ENCODE measurements around the gene CCSER1. TPM values are rescaled to one million over a fixed set of nuclear protein-coding genes. Genes with fewer than 3 reads are reported as not detected.

CCSER1 gene
- total RNA-seq, 1 experiment from 2014 or later, result 23.1 TPM

DNA sequence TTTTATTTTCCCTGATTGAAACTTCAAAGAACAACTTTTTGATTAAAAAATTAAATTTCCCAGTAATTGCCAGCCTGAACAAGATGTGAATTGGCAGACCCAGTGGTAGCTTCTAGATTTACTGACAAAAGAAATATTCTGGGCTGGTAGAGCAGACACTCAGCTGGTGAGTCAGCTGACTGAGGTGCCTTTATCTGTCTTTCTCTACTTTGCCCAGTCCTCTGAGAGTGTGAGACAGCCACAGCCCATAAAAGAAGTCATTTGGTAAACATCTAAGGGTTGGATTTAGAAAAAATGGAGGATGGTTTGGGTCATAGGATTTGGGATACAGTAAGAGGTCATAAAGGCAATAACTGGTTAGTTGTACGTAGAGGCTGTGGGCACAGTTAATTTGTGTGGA, 54.5 kb downstream of the CCSER1 start:
- in situ Hi-C loops (cut with HindIII; ENCODE audit: low pct_unique_long_range_greater_than_20kb, low sequenced_read_pairs), result no loop called here
- DNase-seq (ENCODE audit: low read depth, low spot score), result peak; percentile 41

DNA sequence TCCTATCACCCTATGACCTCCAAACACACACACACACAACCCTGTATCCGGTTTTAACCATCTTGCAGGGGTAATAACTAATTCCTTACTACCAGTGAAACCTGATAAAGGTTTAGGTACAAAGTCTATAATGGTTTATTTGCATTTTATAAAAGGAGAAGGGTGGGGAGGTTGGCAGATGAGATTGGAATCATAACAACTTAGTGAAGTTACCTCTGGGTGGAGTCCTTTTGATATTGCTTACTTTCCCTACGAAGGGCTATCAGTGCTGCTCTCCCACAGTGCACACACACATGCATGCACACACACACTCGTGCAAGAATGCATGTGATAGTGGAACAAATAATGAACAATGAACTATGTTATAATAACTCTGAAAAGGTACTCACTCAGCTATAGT, 56.1 kb downstream of the CCSER1 start:
- no peak for DNase-seq (ENCODE audit: low read depth, low spot score)
- in situ Hi-C loops (cut with HindIII; ENCODE audit: low pct_unique_long_range_greater_than_20kb, low sequenced_read_pairs), result no loop called here

DNA sequence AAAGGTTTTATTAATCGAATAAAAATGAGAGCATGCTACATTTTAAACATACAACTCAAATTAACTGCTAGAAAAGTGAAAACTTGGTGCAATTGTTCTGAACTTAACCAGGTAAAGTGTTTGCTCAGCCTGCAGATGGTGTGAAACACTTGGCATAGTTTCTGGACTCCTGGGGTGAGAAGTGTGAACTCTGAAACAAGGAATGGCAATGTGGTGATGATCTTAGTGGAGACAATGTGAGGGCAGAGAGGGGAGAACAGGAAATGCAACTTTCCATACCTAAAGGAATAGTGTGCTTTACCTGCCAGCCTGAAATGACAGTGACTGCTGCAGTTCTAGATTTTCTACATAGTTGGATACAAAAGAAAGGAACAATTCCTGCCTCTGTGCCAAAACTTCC, 57.4 kb downstream of the CCSER1 start:
- DNase-seq (ENCODE audit: low read depth, low spot score), result no peak
- in situ Hi-C loops (cut with HindIII; ENCODE audit: low pct_unique_long_range_greater_than_20kb, low sequenced_read_pairs), result no loop called here

DNA sequence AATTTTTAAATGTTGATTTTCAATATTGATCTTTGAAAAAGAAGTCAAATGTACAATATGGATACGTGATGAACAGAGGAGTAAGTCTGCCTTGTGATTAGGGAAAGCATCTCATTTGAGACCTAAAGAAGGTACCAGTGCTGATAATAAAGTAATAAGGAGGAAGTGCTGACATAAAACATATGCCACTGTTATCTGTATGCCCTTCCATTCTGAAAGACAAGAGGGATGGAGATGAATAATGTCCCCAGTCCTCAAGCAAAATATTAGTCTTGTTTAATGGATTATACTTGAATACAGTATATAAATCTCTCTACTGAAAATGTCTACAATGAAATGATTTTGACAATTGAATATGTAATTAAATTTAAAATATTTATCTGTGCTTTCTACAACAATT, 58.2 kb downstream of the CCSER1 start:
- in situ Hi-C loops (cut with HindIII; ENCODE audit: low pct_unique_long_range_greater_than_20kb, low sequenced_read_pairs), result no loop called here
- no peak for DNase-seq (ENCODE audit: low read depth, low spot score)

DNA sequence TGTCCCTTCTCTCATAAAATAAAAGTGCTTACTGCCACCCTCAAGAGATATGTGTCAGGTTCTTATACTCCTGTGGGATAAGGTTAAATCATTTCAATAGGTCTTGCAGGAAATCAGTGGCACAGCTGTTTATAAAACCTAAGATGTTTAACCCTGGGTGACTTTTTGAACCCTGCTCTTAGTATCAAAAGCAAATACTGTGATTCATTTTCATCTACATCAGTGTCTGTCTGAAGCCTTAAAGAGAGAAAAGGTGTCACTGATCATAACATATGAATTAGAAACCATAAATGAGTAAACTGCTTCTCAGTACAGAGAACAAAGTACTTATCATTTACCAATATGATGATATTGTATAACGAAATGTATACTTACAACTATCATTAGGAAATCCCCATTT, 59.0 kb downstream of the CCSER1 start:
- in situ Hi-C loops (cut with HindIII; ENCODE audit: low pct_unique_long_range_greater_than_20kb, low sequenced_read_pairs), result no loop called here
- DNase-seq (ENCODE audit: low read depth, low spot score), result no peak

DNA sequence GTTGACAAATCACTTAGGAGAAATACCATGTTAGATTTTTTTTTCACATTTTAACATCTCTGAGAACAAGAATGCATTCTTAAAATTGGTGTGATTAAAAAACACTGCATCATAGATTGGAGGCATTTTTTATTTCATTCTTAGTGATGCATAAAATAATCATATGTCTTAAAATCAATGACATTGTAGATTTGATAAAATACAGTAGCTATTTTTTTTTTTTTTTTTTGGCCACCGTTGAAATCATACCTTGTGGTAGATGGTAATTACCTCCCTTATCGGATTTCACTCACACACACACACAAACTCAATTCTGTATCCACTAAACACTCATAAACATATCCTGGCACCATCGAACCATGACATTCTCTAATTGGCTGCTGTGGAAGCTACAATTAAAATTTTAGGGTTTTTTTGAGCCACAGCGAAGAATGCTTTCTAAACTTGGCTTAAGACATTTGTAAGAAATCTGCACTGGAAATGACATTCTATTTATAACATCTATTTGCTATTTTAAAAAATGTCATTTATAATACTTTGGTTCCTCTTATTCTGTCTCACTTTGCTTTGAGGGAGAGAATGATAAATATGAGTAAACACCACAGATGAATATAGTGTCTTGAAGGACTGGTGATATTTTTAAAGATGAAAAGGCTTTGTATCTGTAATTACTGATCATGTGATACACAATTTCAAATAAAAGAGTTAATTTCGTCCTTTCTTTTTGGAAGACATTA, 60.1 kb downstream of the CCSER1 start:
- in situ Hi-C loops (cut with HindIII; ENCODE audit: low pct_unique_long_range_greater_than_20kb, low sequenced_read_pairs), result no loop called here
- DNase-seq (ENCODE audit: low read depth, low spot score), result no peak

DNA sequence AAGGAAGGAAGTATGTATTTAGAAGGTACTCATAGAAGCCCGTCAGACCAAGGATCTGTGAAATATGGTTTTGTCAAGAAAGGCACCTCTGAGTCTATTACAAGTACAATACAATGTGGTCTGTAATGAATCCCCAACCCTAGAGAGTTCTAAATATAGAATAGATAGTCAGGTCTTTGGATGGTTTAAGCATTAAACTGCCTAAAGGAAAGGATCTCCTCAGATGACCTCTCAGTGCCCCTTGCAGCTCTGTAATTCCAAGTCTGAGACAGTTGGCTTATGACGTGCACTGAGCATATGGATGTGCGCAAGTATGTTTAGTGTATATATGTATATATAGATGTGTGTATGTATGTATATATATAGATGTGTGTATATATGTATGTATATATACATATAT, 62.0 kb downstream of the CCSER1 start:
- in situ Hi-C loops (cut with HindIII; ENCODE audit: low pct_unique_long_range_greater_than_20kb, low sequenced_read_pairs), result no loop called here
- no peak for DNase-seq (ENCODE audit: low read depth, low spot score)

DNA sequence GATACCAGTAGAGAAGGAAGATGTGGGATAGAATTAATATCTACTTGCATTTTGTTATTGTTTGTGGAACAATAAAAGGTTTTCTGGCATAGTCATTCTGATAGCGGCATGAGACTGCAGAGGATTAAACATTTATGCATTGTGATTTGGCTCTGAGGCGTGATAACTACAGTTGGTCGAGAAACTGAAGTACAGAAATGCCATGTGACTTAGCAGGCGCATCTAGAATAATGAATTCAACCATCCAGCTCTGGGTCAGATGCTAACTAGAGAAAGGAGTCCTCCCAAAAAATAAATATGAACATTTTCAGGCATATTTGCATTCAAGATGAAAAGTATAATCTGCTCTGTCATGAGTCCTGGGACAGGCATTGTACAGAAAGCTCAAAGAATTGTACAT, 62.8 kb downstream of the CCSER1 start:
- no peak for DNase-seq (ENCODE audit: low read depth, low spot score)
- in situ Hi-C loops (cut with HindIII; ENCODE audit: low pct_unique_long_range_greater_than_20kb, low sequenced_read_pairs), result no loop called here

DNA sequence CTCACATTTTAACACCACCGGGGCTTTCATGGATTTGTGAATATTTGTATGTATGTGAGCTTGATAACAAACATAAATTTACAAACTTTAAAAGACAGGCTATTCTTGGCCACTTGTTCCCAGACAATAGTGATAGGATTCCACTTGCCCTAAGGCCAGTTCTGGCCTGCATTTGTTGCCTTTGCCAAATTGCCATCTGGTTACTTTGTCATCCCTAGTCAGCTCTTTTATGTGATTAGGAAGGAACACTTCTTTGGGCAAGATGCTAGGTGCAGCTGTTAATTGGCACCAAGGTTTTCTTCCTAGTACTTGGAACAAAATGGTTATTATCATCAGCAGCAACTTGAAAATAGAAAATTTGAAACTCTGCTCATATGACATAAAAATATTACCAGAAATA, 63.3 kb downstream of the CCSER1 start:
- no peak for DNase-seq (ENCODE audit: low read depth, low spot score)
- in situ Hi-C loops (cut with HindIII; ENCODE audit: low pct_unique_long_range_greater_than_20kb, low sequenced_read_pairs), result no loop called here

DNA sequence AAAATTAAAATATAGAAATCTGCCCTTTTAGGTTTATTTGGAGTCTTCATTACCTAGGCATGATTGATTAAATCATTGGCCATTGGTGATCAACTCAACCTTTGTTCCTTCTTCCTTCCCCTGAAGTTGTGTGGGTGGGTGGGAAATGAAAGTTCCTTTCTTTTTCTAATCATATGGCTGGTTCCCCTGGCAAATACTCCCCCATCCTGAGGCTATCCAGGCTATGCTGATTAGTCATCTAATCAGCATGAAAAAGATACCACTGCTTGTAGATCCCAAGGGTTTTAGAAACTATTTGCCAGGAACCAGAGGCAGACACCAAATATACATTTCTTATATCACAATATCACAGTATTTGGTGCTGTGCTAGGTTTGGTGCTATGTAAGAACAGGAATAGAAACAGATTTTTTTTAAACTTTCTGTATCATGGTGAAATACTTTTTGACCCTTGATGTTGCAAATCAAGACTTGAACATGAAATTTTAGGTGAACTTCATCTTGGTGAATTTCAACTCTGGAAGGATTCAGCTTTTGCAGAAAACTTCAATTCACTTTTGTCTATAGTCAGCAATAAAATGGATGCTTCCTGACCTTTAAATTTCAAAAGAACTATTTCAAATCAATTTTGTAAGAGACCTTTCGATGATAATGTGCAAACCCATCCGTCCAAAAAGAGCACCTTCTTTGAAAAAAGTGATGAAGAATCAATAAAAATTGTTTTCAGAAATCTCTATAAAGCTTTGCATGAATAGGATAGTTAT, 71.1 kb downstream of the CCSER1 start:
- in situ Hi-C loops (cut with HindIII; ENCODE audit: low pct_unique_long_range_greater_than_20kb, low sequenced_read_pairs), result no loop called here

DNA sequence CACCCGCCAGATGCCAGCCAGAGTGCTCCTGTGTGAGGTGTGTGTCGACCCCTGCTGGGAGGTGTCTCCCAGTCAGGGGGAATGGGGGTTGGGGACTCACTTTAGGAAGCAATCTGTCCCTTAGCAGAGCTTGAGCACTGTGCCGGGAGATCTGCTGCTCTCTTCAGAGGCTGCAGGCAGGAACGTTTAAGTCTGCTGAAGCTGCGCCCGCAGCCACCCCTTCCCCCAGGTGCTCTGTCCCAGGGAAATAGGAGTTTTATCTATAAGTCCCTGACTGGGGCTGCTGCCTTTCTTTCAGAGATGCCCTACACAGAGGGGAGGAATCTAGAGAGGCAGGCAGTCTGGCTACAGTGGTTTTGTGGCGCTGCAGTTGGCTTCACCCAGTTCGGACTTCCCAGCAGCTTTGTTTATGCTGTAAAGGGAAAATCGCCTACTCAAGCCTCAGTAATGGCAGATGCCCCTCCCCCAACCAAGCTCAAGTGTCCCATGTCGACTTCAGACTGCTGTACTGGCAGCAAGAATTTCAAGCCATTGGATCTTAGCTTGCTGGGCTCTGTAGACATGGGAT, 80.8 kb downstream of the CCSER1 start:
- no peak for DNase-seq (ENCODE audit: low read depth, low spot score)
- in situ Hi-C loops (cut with HindIII; ENCODE audit: low pct_unique_long_range_greater_than_20kb, low sequenced_read_pairs), result no loop called here

More for the DNA sequence above, 71.1 kb downstream of the CCSER1 start:
- peak; percentile 28 for DNase-seq (ENCODE audit: low read depth, low spot score)

DNA sequence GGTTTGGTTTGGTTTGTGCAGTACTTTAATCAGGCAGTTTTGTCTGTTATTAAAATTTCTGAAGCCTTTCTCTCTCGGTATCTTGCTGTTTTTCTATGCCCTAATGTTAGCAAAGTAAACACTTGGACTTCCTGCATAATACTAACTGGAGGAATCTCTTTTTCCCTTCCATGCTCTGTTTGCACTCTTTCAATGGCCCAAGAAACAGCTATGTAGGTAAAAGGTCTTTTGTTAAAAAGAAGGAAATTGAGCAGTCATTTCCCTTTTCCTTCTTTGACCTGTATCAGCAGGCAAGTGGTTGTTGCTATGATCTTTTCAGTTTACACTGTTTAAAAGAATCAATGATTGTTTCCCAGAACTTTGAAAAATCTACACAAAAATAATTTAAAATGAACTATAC, 82.7 kb downstream of the CCSER1 start:
- in situ Hi-C loops (cut with HindIII; ENCODE audit: low pct_unique_long_range_greater_than_20kb, low sequenced_read_pairs), result no loop called here
- no peak for DNase-seq (ENCODE audit: low read depth, low spot score)

DNA sequence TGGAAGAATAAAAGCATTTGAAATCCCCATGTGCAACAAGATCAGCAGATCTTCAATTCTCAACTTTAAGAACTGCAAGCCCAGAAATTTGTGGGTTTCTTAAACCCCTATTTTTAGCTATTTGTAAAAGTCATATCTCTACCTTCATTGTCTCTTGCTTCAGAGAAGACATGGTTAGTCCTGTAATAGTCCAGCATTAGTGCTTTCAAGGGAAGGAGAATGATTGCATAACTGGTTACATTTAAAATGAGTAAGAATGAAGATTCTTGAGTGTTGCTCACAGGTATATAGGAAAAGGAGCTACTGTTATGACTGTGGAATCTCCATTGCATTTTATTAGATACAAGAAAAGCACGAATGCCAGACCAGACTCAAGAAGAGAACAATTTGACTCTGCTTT, 84.0 kb downstream of the CCSER1 start:
- no peak for DNase-seq (ENCODE audit: low read depth, low spot score)
- in situ Hi-C loops (cut with HindIII; ENCODE audit: low pct_unique_long_range_greater_than_20kb, low sequenced_read_pairs), result no loop called here

DNA sequence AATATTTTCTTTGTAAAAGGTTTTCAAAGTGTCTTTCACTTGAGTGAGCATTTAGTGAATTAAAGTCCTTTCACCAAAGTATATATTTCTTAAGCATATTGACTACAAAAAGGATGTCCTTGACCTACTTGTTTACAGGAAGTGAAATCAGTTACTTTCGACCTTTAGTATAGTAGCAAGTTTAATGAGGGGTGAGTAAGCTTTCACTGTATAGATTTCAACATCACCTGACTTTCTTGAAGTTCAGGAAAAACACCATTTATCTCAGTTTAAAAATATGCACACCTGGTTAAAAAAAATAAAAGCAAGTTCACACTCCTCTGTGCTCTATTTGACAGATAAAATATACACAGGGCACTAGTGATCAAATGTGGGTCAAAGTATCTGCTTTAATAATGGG, 88.1 kb downstream of the CCSER1 start:
- in situ Hi-C loops (cut with HindIII; ENCODE audit: low pct_unique_long_range_greater_than_20kb, low sequenced_read_pairs), result no loop called here
- no peak for DNase-seq (ENCODE audit: low read depth, low spot score)

DNA sequence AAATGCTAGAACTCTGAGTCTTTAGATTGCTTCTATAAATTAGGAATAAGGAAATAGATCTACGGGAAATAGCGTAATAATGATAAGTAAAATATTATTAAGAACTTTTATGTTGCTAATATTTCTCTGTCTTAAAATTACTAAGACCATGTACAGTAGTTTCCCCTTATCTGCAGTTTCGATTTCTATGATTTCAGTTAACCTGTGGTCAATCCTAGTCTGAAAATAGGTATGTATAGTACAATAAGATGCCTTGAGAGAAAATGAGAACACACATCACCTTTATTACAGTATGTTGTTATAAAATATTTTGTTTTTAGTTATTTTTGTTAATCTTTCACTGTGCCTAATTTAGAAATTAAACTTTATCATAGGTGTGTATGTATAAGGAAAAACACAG, 92.6 kb downstream of the CCSER1 start:
- no peak for DNase-seq (ENCODE audit: low read depth, low spot score)
- in situ Hi-C loops (cut with HindIII; ENCODE audit: low pct_unique_long_range_greater_than_20kb, low sequenced_read_pairs), result no loop called here

DNA sequence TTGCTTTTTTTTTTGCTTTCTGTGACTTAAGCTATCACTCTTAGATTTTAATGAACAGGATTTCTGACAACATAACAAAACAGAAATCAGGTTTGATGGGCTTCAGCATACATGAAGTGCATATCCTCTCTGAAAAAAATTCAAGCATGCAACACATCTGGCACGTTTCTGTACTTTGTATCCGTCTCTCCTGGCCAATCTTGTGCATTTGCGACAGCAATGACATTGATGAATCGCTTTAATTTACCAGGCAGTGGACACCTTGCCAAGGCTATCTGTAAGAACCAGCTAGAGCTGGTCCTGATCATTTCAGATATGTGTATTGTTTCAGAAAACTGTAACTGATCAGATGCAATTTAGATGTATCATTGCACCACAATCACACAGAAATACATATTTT, 93.3 kb downstream of the CCSER1 start:
- DNase-seq (ENCODE audit: low read depth, low spot score), result no peak
- in situ Hi-C loops (cut with HindIII; ENCODE audit: low pct_unique_long_range_greater_than_20kb, low sequenced_read_pairs), result no loop called here

DNA sequence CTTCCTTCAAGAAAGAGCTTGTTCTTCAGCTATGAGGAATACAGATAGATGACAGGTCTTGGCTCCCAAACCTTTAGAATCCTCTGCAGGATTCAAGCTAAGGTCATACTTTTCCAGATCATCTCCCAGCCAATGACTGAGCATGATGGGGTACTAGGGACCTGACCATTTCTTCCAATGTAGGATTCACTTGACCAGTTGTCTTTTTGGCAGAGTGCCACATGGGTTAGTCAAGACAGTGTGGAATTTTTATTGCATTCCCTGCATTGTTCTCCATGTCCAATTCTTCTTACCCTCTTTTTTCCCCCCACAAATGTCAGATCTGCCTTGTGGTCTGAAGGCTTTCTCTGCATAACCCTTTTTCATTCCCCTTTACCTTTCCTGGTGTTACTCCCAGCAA, 99.5 kb downstream of the CCSER1 start:
- DNase-seq (ENCODE audit: low read depth, low spot score), result no peak
- in situ Hi-C loops (cut with HindIII; ENCODE audit: low pct_unique_long_range_greater_than_20kb, low sequenced_read_pairs), result no loop called here

DNA sequence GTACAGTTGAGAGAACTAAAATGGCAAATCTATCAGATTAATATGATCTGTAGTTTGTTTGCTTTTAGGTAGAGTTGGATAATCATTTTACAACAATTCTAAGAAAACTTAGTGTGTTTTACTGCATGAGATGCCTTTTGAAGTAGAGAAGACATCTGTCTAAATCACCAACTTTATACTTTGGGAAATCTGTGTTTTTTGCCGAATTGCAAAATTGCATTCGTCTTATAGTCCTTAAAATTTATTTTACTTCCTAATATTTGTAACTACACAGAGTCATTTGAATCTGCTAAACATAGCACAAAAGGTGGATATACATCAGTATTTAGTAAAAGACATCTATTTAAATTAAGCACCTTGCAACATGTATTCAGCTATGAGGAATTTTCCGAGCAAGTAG, 100.0 kb downstream of the CCSER1 start:
- DNase-seq (ENCODE audit: low read depth, low spot score), result no peak
- in situ Hi-C loops (cut with HindIII; ENCODE audit: low pct_unique_long_range_greater_than_20kb, low sequenced_read_pairs), result no loop called here

All from SK-MEL-5 (cell line).